GM18870 (cell line): ENCODE data around the gene MGLL.

Experiments used
- ATAC-seq: cut with Tn5 transposase; IDR thresholded peaks from one replicate; pipeline ENCODE4 v1.9.1; 2021; ENCODE audit warnings: moderate library complexity; ENCODE audit not compliant: unreplicated experiment

MGLL gene

GRCh38 chr3:127775398-127776109 lies 46.8 kb downstream of the MGLL start:
- ATAC-seq = no peak

GRCh38 chr3:127774647-127775046 lies 47.7 kb downstream of the MGLL start:
- ATAC-seq = no peak

- no peak for ATAC-seq
Measured at GRCh38 chr3:127773752-127774395, 48.4 kb downstream of the MGLL start.

- ATAC-seq = no peak
Measured at GRCh38 chr3:127772827-127773751, 49.2 kb downstream of the MGLL start.

GRCh38 chr3:127772273-127772672 lies 50.0 kb downstream of the MGLL start:
- no peak for ATAC-seq

GRCh38 chr3:127771746-127772145 lies 50.6 kb downstream of the MGLL start:
- ATAC-seq = no peak

- no peak for ATAC-seq
Measured at GRCh38 chr3:127770671-127771355, 51.5 kb downstream of the MGLL start.

GRCh38 chr3:127769284-127770081 lies 52.8 kb downstream of the MGLL start:
- ATAC-seq = no peak

GRCh38 chr3:127768346-127769008 lies 53.8 kb downstream of the MGLL start:
- ATAC-seq = no peak

GRCh38 chr3:127767126-127767525 lies 55.2 kb downstream of the MGLL start:
- no peak for ATAC-seq

- ATAC-seq = no peak
Measured at GRCh38 chr3:127765735-127766134, 56.6 kb downstream of the MGLL start.

- ATAC-seq = peak; percentile 25
Measured at GRCh38 chr3:127764841-127765362, 57.4 kb downstream of the MGLL start.

GRCh38 chr3:127764301-127764700 lies 58.0 kb downstream of the MGLL start:
- no peak for ATAC-seq

- no peak for ATAC-seq
Measured at GRCh38 chr3:127763816-127764215, 58.5 kb downstream of the MGLL start.

- ATAC-seq = no peak
Measured at GRCh38 chr3:127763337-127763736, 59.0 kb downstream of the MGLL start.

- ATAC-seq = no peak
Measured at GRCh38 chr3:127762787-127763105, 59.6 kb downstream of the MGLL start.

GRCh38 chr3:127762077-127762786 lies 60.1 kb downstream of the MGLL start:
- ATAC-seq = no peak

GRCh38 chr3:127761441-127761801 lies 60.9 kb downstream of the MGLL start:
- no peak for ATAC-seq
